ENCODE measurements around the gene EXOSC5.

EXOSC5 gene

DNA sequence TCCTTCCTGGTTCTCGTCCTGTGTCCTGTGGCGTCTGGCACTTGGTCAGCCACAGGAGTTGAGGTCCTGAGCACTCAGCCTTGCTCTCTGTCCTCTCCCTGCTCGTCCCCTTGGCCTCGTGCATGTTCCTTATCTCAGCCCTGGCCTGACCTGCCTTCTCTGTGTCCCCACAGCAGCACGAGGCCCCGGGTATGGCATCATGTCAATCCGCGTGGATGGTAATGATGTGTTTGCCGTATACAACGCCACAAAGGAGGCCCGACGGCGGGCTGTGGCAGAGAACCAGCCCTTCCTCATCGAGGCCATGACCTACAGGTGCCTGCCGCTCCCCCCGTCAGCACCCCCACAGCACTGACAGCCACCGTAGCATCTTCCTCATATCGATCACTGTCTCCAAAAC lies 25.3 kb upstream of the EXOSC5 start:
- TF ChIP-seq, protein P1, sequence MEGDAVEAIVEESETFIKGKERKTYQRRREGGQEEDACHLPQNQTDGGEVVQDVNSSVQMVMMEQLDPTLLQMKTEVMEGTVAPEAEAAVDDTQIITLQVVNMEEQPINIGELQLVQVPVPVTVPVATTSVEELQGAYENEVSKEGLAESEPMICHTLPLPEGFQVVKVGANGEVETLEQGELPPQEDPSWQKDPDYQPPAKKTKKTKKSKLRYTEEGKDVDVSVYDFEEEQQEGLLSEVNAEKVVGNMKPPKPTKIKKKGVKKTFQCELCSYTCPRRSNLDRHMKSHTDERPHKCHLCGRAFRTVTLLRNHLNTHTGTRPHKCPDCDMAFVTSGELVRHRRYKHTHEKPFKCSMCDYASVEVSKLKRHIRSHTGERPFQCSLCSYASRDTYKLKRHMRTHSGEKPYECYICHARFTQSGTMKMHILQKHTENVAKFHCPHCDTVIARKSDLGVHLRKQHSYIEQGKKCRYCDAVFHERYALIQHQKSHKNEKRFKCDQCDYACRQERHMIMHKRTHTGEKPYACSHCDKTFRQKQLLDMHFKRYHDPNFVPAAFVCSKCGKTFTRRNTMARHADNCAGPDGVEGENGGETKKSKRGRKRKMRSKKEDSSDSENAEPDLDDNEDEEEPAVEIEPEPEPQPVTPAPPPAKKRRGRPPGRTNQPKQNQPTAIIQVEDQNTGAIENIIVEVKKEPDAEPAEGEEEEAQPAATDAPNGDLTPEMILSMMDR (IDR thresholded peaks at IDR 0.05; ENCODE audit: insufficient read depth, low read length, missing control alignments): no peak
- ChIA-PET POLR2A (no interaction called here), CTCF (interaction anchor here (1.1 kb wide), 1 partner anchor 9 kb away, joined by 3 read pairs; no protein-coding TSS in a partner anchor)
- no peak overlapping the region for H3K4me3 ChIP-seq (ENCODE audit: low read depth, low read length)
- DNase-seq (ENCODE audit: low read depth, low spot score): no peak

DNA sequence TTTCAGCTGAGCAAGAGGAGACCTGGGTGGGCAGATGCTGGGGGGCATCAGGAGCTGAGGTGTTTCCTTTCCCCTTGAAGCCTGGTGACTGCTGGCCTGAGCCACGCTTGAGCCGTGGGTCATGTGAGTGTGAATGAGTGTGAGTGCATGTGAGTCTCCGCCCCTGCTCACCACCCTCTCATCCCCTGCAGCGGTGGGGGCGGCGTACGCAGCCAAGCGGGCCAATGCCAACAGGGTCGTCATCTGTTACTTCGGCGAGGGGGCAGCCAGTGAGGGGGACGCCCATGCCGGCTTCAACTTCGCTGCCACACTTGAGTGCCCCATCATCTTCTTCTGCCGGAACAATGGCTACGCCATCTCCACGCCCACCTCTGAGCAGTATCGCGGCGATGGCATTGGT lies 24.8 kb upstream of the EXOSC5 start:
- ChIA-PET CTCF (interaction anchor here (1.1 kb wide), 1 partner anchor 9 kb away, joined by 3 read pairs; no protein-coding TSS in a partner anchor), POLR2A (no interaction called here)
- no peak for DNase-seq (ENCODE audit: low read depth, low spot score)
- TF ChIP-seq, protein P1 (IDR thresholded peaks at IDR 0.05; ENCODE audit: insufficient read depth, low read length, missing control alignments): no peak
- no peak overlapping the region for H3K4me3 ChIP-seq (ENCODE audit: low read depth, low read length)

DNA sequence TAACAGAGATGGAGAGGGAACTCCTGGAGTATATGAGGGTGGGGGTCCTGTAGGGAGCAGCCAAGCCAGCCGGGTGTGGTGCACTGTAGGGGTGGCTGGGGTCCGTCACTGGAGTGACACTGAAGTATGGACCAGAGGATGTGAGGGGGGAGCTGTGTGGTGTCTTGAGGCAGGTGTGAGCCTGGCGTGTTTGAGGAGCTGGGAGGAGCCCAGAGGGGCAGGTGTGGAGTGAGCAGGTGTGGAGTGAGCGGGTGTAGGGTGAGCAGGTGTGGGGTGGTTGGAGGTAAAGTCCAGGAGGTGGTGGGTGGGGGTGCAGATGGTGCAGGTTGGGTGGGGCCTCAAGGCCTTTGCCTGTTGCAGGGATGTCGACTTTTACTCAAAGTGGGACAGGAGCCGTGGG lies 24.2 kb upstream of the EXOSC5 start:
- POLR2A ChIA-PET: interaction anchor here (0.6 kb wide), 1 partner anchor 10 kb away, joined by 3 read pairs; no protein-coding TSS in a partner anchor
- TF ChIP-seq, protein P1 (IDR thresholded peaks at IDR 0.05; ENCODE audit: insufficient read depth, low read length, missing control alignments): no peak
- CTCF ChIA-PET: interaction anchor here (1.1 kb wide), 1 partner anchor 10 kb away, joined by 3 read pairs; no protein-coding TSS in a partner anchor
- no peak for DNase-seq (ENCODE audit: low read depth, low spot score)
- no peak overlapping the region for H3K4me3 ChIP-seq (ENCODE audit: low read depth, low read length)

DNA sequence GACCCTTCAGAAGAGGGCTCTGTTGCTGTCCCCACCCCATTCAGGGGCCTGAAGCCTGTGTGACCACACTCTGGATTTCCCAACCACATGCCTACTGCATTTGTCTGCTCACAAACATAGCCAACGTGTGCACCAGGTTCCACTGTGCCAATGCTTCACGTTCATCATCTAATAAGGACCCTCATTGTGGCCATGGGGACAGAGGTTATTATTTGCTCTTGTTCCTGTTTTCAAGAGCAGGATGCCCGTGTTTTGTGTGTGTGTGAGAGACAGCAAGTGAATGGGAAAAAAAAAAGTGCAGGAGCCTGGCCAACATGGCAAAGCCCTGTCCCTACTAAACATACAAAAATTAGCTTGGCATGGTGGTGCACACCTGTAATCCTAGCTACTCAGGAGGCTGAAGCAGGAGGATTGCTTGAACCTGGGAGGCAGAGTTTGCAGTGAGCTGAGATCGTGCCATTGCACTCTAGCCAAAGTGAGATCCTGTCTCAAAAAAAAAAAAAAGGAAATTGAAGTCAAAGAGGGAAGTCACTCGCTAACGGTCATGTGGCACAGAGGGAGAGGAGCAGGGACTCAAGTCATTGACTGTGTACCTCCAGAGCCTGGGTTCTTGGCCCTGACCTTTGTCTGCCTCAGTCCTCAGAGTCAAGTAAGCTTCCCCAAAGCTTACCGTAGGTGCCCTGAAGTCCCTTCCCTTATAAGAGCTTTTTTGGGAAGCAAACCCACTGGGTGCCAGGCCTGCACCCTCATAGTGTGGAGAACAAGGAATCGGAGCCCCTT lies 23.1 kb upstream of the EXOSC5 start:
- TF ChIP-seq, protein P1 (IDR thresholded peaks at IDR 0.05; ENCODE audit: insufficient read depth, low read length, missing control alignments): no peak
- no peak overlapping the region for H3K4me3 ChIP-seq (ENCODE audit: low read depth, low read length)
- ChIA-PET CTCF (no interaction called here), POLR2A (no interaction called here)
- no peak for DNase-seq (ENCODE audit: low read depth, low spot score)

DNA sequence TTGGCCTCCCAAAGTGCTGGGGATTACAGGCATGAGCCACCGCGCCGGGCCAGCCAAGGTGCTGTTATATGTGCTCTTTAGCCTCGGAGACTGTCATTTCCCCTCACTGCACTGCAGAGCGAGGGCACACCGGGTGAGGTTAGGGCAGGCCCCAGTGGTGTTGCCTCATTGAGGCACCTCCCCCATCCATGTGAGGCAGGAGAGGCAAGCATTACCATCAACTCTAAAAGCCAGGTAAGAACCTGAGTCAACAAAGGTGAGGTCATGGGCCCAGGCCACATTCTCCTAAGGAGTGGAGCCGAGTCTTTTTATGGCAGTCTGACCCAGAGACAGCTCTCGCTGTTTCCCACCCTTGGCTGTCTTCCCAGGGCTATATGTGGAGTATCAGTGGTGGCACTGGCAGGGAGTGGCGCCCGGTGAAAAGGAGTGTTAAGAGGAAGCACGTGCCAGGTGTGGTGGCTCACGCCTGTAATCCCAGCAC lies 19.1 kb upstream of the EXOSC5 start:
- no peak for DNase-seq (ENCODE audit: low read depth, low spot score)
- H3K4me3 ChIP-seq (ENCODE audit: low read depth, low read length): no peak overlapping the region
- TF ChIP-seq, protein P1 (IDR thresholded peaks at IDR 0.05; ENCODE audit: insufficient read depth, low read length, missing control alignments): no peak
- POLR2A ChIA-PET: no interaction called here
- CTCF ChIA-PET: interaction anchor here (1.0 kb wide), 1 partner anchor 112 kb away, joined by 3 read pairs; no protein-coding TSS in a partner anchor

DNA sequence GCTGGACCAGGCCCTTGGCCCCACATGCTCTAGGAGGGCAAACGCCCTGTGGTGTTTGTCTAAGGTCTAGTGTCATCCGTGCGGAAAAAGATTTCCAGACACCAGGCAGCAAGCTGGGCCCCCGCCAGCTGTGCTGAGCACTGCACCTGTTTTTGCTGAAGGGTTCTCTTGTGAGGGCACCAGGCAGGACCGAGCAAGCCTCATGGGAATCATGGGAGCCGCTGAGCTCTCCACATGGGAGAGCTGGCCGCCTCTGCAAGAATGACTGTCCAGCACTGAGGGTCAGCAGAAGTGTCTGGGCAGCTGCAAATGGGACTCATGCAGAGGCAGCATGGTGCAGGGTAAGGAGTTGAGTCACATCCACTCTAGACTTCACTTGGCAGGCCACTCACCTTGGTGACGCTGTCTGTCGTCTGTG lies 18.0 kb upstream of the EXOSC5 start:
- DNase-seq (ENCODE audit: low read depth, low spot score): no peak
- ChIA-PET POLR2A (no interaction called here), CTCF (no interaction called here)
- TF ChIP-seq, protein P1 (IDR thresholded peaks at IDR 0.05; ENCODE audit: insufficient read depth, low read length, missing control alignments): no peak
- no peak overlapping the region for H3K4me3 ChIP-seq (ENCODE audit: low read depth, low read length)
